SK-N-SH (cell line): ENCODE results near the gene KRTAP5-5. TPM values are rescaled to one million over a fixed set of nuclear protein-coding genes. Genes with fewer than 3 reads are reported as not detected.

Experiments
- CTCF ChIA-PET: fragments of 300-600, 350-600 bp; formaldehyde crosslinking; extraction: SDS; loops from one replicate; lab custom pipeline; 2021; lab: Yijun Ruan, JAX
- POLR2A ChIA-PET: fragments of 350-600 bp; sonication (Branson Sonifier 250); formaldehyde crosslinking; extraction: SDS; loops from one replicate; lab custom pipeline; 2020; ENCODE audit warnings: antibody characterized with exemption, inconsistent platforms; lab: Yijun Ruan, JAX
- DNase-seq: peaks from one replicate; pipeline ENCODE4 v3.0.0; 2012
- H2AFZ ChIP-seq: fragments of 200-600 bp; sonication (generic); 2 replicates; pipeline ENCODE4 v1.8.1; 2016; ENCODE audit warnings: antibody characterized with exemption, mild to moderate bottlenecking, low read depth
- H3F3A ChIP-seq: fragments of 200-600 bp; sonication (generic); replicated peaks from 2 replicates; pipeline ENCODE3; 2016; ENCODE audit warnings: antibody characterized with exemption, mild to moderate bottlenecking; ENCODE audit not compliant: insufficient read depth
- H3K27ac ChIP-seq, 2 experiments: fragments of 200-500 bp in 1 of 2; fragments of 200-600 bp in 1 of 2; sonication (Bioruptor generic) in 1 of 2; sonication (generic), shearing (Covaris generic) in 1 of 2; 2 replicates each; pipeline versions ENCODE4 v1.5.1 to v1.6.1; 2014 to 2016; ENCODE audit warnings: low read depth in 2 of 2, inconsistent platforms in 1 of 2, low read length in 1 of 2, mild to moderate bottlenecking in 1 of 2, mixed read lengths in 1 of 2
- H3K27me3 ChIP-seq: fragments of 200-600 bp; sonication (generic), shearing (Covaris generic); 2 replicates; pipeline ENCODE4 v1.6.1; 2016; ENCODE audit warnings: mixed run types; ENCODE audit not compliant: insufficient read depth
- H3K36me3 ChIP-seq, 2 experiments: fragments of 200-500 bp in 1 of 2; fragments of 200-600 bp in 1 of 2; sonication (Bioruptor generic) in 1 of 2; sonication (generic) in 1 of 2; replicated peaks in 1 of 2; 2 replicates each; pipeline versions ENCODE3 to v1.5.1; 2014 to 2016; ENCODE audit warnings: low read length in 1 of 2, mild to moderate bottlenecking in 1 of 2; ENCODE audit not compliant: insufficient read depth in 2 of 2, control insufficient read depth in 1 of 2
- H3K4me1 ChIP-seq, 2 experiments: fragments of 200-500 bp in 1 of 2; fragments of 200-600 bp in 1 of 2; sonication (Bioruptor generic) in 1 of 2; sonication (generic), shearing (Covaris generic) in 1 of 2; 2 replicates each; pipeline versions ENCODE4 v1.5.1 to v1.6.1; 2014 to 2016; ENCODE audit warnings: low read depth in 1 of 2, low read length in 1 of 2, mixed run types in 1 of 2; ENCODE audit not compliant: insufficient read depth in 2 of 2, control insufficient read depth in 1 of 2
- H3K4me2 ChIP-seq: fragments of 200-600 bp; sonication (generic), shearing (Covaris generic); 2 replicates; pipeline ENCODE4 v1.6.1; 2017; ENCODE audit warnings: mixed run types
- H3K4me3 ChIP-seq, 2 experiments: fragments of 200-500 bp in 1 of 2; fragments of 200-600 bp in 1 of 2; sonication (Bioruptor generic) in 1 of 2; sonication (generic), shearing (Covaris generic) in 1 of 2; 2 replicates each; pipeline versions ENCODE4 v1.5.1 to v1.8.1; 2014 to 2016; ENCODE audit warnings: low read depth in 2 of 2, inconsistent platforms in 1 of 2, low read length in 1 of 2, mild to moderate bottlenecking in 1 of 2, mixed read lengths in 1 of 2, moderate library complexity in 1 of 2
- H3K79me2 ChIP-seq: fragments of 200-600 bp; sonication (generic); 2 replicates; pipeline ENCODE4 v1.8.1; 2017; ENCODE audit warnings: mild to moderate bottlenecking; ENCODE audit not compliant: insufficient read depth
- H3K9ac ChIP-seq: fragments of 200-600 bp; sonication (generic); 2 replicates; pipeline ENCODE4 v1.6.1; 2017; ENCODE audit warnings: mixed run types
- H3K9me2 ChIP-seq: fragments of 200-600 bp; sonication (generic); 2 replicates; pipeline ENCODE4 v1.6.1; 2017; ENCODE audit warnings: mixed run types
- H3K9me3 ChIP-seq: fragments of 200-600 bp; sonication (generic); 2 replicates; pipeline ENCODE4 v1.6.1; 2017; ENCODE audit warnings: mixed run types, mild to moderate bottlenecking, moderate library complexity
- H4K20me1 ChIP-seq: fragments of 200-600 bp; sonication (generic); 2 replicates; pipeline ENCODE4 v1.6.1; 2017; ENCODE audit warnings: mild to moderate bottlenecking, mixed run types; ENCODE audit not compliant: insufficient read depth
- ELF1 ChIP-seq: IDR thresholded peaks from 2 replicates; pipeline ENCODE4 v1.4.0; 2012
- EZH2phosphoT487 ChIP-seq: fragments of 200-600 bp; sonication (generic); IDR thresholded peaks from 2 replicates; pipeline ENCODE4 v1.6.1; 2017; ENCODE audit warnings: low read depth, mixed run types, mild to moderate bottlenecking, antibody characterized with exemption, moderate library complexity, borderline replicate concordance
- FOXM1 ChIP-seq: IDR thresholded peaks from 2 replicates; pipeline ENCODE4 v1.4.0; 2012; ENCODE audit warnings: low read depth, mild to moderate bottlenecking
- GABPA ChIP-seq: IDR thresholded peaks from 2 replicates; pipeline ENCODE4 v1.4.0; 2012; ENCODE audit warnings: low read depth, mild to moderate bottlenecking
- GATA2 ChIP-seq: sonication (generic); formaldehyde crosslinking; IDR thresholded peaks from 2 replicates; pipeline ENCODE4 v1.5.0; 2020; ENCODE audit warnings: mild to moderate bottlenecking, missing genetic modification reagents
- JUND ChIP-seq: IDR thresholded peaks from 2 replicates; pipeline ENCODE4 v1.4.0; 2012
- MEF2A ChIP-seq: IDR thresholded peaks from 2 replicates; pipeline ENCODE4 v1.4.0; 2012; ENCODE audit warnings: low read depth, borderline replicate concordance
- POLR2AphosphoS5 ChIP-seq: IDR thresholded peaks from 2 replicates; pipeline ENCODE4 v1.6.1; 2012; ENCODE audit warnings: low read depth, low read length
- RXRA ChIP-seq: IDR thresholded peaks from 2 replicates; pipeline ENCODE4 v1.4.0; 2012; ENCODE audit warnings: low read depth, mild to moderate bottlenecking, borderline replicate concordance
- TAF1 ChIP-seq: IDR thresholded peaks from 2 replicates; pipeline ENCODE4 v1.6.1; 2012; ENCODE audit warnings: low read depth, mild to moderate bottlenecking, low read length, moderate library complexity, borderline replicate concordance
- TCF12 ChIP-seq: IDR thresholded peaks from 2 replicates; pipeline ENCODE4 v1.4.0; 2012
- WGBS: methylation state at CpG from one replicate; pipeline ENCODE4 v1.1.6; 2017; ENCODE audit warnings: low lambda C conversion rate; 5-methylcytosine and 5-hydroxymethylcytosine counted together
- polyA plus RNA-seq, 3 experiments: library from polyadenylated mRNA; depleted of rRNA; stranded (reverse); fragments of >200 nt; gene quantifications; 2 replicates each; pipeline ENCODE4 v1.2.3, GENCODE V29; 2012
- TF ChIP-seq, protein P1 (sequence below): fragments of 200-600 bp; sonication (generic); IDR thresholded peaks from 2 replicates; pipeline ENCODE4 v1.6.1; 2017; ENCODE audit warnings: antibody characterized with exemption, mild to moderate bottlenecking, moderate library complexity
- TF ChIP-seq, protein P2 (sequence below): IDR thresholded peaks from 2 replicates; pipeline ENCODE4 v1.6.1; 2012; ENCODE audit warnings: mild to moderate bottlenecking, low read depth, low read length, moderate library complexity
- TF ChIP-seq, protein P3 (sequence below): IDR thresholded peaks from 2 replicates; pipeline ENCODE4; 2012

KRTAP5-5 gene
- polyA plus RNA-seq, 1 of the 3 experiments (the other 2 are of a cell fraction): not detected

DNA sequence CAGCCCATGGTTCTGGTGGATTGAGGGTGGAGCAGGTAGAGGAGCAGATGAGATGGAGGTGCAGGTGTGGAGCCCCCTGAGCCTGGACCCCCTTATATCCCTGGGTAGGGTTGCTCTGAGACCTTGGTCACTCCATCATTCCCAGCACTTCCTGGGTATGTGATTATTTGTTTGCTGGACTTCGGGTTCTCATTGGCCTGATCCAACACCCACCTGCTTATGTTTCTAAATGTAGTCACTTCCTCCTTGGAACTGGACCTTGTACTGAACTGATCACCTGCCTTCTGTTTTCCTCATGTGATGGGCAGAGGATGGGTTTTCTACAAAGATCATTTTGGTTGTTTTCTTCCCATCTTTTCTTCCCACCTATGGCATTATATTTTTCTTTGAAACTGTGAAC lies 7.5 kb upstream of the KRTAP5-5 start, which contains the start of gene KRTAP5-4 (continued):
- no peak for TF ChIP-seq JUND
- TF ChIP-seq GATA2 (CRISPR knock-in tag): no peak
- no peak for TF ChIP-seq ELF1
- TF ChIP-seq TCF12: no peak
- no peak for TF ChIP-seq POLR2AphosphoS5
- TF ChIP-seq EZH2phosphoT487: no peak
- TF ChIP-seq, protein P1, sequence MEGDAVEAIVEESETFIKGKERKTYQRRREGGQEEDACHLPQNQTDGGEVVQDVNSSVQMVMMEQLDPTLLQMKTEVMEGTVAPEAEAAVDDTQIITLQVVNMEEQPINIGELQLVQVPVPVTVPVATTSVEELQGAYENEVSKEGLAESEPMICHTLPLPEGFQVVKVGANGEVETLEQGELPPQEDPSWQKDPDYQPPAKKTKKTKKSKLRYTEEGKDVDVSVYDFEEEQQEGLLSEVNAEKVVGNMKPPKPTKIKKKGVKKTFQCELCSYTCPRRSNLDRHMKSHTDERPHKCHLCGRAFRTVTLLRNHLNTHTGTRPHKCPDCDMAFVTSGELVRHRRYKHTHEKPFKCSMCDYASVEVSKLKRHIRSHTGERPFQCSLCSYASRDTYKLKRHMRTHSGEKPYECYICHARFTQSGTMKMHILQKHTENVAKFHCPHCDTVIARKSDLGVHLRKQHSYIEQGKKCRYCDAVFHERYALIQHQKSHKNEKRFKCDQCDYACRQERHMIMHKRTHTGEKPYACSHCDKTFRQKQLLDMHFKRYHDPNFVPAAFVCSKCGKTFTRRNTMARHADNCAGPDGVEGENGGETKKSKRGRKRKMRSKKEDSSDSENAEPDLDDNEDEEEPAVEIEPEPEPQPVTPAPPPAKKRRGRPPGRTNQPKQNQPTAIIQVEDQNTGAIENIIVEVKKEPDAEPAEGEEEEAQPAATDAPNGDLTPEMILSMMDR: no peak

DNA sequence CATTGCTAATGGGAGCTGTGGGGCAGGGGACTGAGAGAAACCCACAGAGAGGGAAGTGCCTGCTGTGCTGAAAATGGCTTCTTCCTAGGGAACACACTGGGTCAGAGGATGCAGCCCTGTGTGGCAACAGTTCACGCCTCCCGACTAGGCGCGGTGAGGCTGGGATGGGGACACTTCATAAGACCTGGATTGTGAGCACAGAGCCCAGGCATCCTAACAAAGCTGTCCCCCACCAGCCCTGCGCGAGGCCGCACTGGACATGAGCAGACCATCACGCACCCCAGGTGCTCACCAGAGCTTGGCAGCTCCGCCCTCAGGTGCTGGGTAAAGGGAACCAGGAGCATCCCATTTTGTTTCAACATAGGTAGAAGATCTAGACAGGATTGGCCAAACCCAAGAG lies 5.9 kb upstream of the KRTAP5-5 start:
- TF ChIP-seq RXRA: no peak
- Histone ChIP-seq H2AFZ (no peak overlapping the region), H3F3A (no peaks in the 10 kb centered on the region), H3K4me3 (no peak overlapping the region), H3K4me2 (no peak overlapping the region), H3K4me1 (peaks cover 0 to 3% of the 10 kb centered on the region in 2 experiments; a peak in 1 of 4 replicates), H3K9ac (no peak overlapping the region), H4K20me1 (no peaks in the 10 kb centered on the region), H3K27me3 (no peaks in the 10 kb centered on the region), H3K9me3 (no peaks in the 10 kb centered on the region), H3K79me2 (no peaks in the 10 kb centered on the region), H3K27ac (no peak overlapping the region), H3K36me3 (no peaks in the 10 kb centered on the region), H3K9me2 (no peaks in the 10 kb centered on the region)
- no peak for DNase-seq
- ChIA-PET POLR2A (no interaction called here), CTCF (interaction anchor here (1.2 to 2.6 kb wide), 4 partner anchors 16 to 77 kb away, joined by 3 to 8 read pairs (median 5); no protein-coding TSS in a partner anchor)
- 81% methylated on average over 6 of the region's 9 CpGs for WGBS

DNA sequence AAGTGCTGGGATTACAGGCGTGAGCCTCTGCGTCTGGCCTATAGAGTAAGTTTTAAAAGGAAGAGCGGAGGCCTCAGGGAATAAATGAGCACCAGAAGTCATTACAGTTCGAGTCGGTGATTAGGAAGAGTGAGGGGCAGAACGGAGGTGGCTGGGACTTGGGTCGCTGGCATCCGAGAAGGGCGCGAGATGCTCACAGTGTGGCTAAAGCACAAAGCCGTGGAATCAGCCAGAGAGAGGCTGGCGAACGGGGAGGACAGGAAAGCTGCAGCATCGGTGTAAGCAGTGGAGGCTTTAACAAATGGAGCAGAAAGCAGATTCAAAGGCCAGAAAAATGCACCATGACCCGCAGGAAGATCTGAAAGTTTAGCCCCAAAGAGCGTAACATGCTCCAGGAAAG lies 5.0 kb upstream of the KRTAP5-5 start:
- CTCF ChIA-PET: interaction anchor here (0.9 to 2.6 kb wide), 5 partner anchors 8 to 78 kb away, joined by 3 to 8 read pairs (median 4); no protein-coding TSS in a partner anchor
- no peak for TF ChIP-seq JUND
- TF ChIP-seq, all 33 proteins: peak for 0
- H3K9ac ChIP-seq: no peak overlapping the region
- 60% methylated on average over 16 of the region's 16 CpGs for WGBS
- no peaks in the 10 kb centered on the region for H3F3A ChIP-seq
- H3K36me3 ChIP-seq: no peaks in the 10 kb centered on the region
- no peaks in the 10 kb centered on the region for H3K9me3 ChIP-seq
- H3K4me3 ChIP-seq: no peak overlapping the region
- no peak overlapping the region for H3K27ac ChIP-seq
- POLR2A ChIA-PET: no interaction called here
- peaks cover 0 to 5% of the 10 kb centered on the region in 2 experiments; a peak in 1 of 4 replicates for H3K4me1 ChIP-seq
- no peaks in the 10 kb centered on the region for H3K79me2 ChIP-seq
- H4K20me1 ChIP-seq: no peaks in the 10 kb centered on the region
- H3K9me2 ChIP-seq: no peaks in the 10 kb centered on the region
- no peaks in the 10 kb centered on the region for H3K27me3 ChIP-seq
- no peak for DNase-seq
- no peak overlapping the region for H3K4me2 ChIP-seq
- no peak overlapping the region for H2AFZ ChIP-seq

DNA sequence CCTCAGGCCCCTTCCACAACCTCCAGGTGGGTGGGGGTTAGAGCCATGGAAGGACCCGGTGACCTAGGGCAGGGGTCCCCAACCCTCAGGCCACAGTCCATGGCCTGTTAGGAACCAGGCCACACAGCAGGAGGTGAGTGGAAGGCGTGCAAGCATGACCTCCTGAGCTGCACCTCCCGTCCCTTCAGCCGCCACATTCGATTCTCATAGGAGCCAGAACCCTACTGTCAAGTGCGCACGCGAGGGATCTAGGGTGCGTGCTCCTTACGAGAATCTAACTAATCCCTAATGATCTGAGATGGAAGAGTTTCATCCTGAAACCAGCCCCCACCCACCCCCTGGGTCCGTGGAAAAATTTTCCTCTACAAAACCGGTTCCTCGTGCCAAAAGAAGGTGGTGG lies 4.0 kb upstream of the KRTAP5-5 start:
- Histone ChIP-seq H3K4me3 (no peak overlapping the region), H3K27me3 (peaks cover 1% of the 10 kb centered on the region; the same call in 1 of the 2 replicates), H3K9me2 (no peaks in the 10 kb centered on the region), H3K27ac (no peak overlapping the region), H4K20me1 (no peaks in the 10 kb centered on the region), H3K4me2 (no peak overlapping the region), H2AFZ (no peak overlapping the region), H3K4me1 (peaks cover 0 to 5% of the 10 kb centered on the region in 2 experiments; a peak in 1 of 4 replicates), H3F3A (no peaks in the 10 kb centered on the region), H3K9ac (no peak overlapping the region), H3K9me3 (no peaks in the 10 kb centered on the region), H3K36me3 (no peaks in the 10 kb centered on the region), H3K79me2 (no peaks in the 10 kb centered on the region)
- ChIA-PET CTCF (interaction anchor here (0.9 to 4.2 kb wide), 4 partner anchors 8 to 30 kb away, joined by 3 to 49 read pairs (median 4); no protein-coding TSS in a partner anchor), POLR2A (no interaction called here)
- WGBS: 60% methylated on average over 11 of the region's 13 CpGs
- no peak for DNase-seq
- TF ChIP-seq POLR2AphosphoS5 (no peak), FOXM1 (no peak), TAF1 (no peak), GATA2 (CRISPR knock-in tag) (no peak), GABPA (no peak), MEF2A (no peak), ELF1 (no peak)
- TF ChIP-seq, protein P2, sequence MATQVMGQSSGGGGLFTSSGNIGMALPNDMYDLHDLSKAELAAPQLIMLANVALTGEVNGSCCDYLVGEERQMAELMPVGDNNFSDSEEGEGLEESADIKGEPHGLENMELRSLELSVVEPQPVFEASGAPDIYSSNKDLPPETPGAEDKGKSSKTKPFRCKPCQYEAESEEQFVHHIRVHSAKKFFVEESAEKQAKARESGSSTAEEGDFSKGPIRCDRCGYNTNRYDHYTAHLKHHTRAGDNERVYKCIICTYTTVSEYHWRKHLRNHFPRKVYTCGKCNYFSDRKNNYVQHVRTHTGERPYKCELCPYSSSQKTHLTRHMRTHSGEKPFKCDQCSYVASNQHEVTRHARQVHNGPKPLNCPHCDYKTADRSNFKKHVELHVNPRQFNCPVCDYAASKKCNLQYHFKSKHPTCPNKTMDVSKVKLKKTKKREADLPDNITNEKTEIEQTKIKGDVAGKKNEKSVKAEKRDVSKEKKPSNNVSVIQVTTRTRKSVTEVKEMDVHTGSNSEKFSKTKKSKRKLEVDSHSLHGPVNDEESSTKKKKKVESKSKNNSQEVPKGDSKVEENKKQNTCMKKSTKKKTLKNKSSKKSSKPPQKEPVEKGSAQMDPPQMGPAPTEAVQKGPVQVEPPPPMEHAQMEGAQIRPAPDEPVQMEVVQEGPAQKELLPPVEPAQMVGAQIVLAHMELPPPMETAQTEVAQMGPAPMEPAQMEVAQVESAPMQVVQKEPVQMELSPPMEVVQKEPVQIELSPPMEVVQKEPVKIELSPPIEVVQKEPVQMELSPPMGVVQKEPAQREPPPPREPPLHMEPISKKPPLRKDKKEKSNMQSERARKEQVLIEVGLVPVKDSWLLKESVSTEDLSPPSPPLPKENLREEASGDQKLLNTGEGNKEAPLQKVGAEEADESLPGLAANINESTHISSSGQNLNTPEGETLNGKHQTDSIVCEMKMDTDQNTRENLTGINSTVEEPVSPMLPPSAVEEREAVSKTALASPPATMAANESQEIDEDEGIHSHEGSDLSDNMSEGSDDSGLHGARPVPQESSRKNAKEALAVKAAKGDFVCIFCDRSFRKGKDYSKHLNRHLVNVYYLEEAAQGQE: no peak
- TF ChIP-seq, protein P3, sequence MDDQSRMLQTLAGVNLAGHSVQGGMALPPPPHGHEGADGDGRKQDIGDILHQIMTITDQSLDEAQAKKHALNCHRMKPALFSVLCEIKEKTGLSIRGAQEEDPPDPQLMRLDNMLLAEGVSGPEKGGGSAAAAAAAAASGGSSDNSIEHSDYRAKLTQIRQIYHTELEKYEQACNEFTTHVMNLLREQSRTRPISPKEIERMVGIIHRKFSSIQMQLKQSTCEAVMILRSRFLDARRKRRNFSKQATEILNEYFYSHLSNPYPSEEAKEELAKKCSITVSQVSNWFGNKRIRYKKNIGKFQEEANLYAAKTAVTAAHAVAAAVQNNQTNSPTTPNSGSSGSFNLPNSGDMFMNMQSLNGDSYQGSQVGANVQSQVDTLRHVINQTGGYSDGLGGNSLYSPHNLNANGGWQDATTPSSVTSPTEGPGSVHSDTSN: no peak
